Left ventricle myocardium inferior (tissue), 1 donor: ENCODE data around the gene VPS13D. TPM values are rescaled to one million over a fixed set of nuclear protein-coding genes. Genes with fewer than 3 reads are reported as not detected.
"Not testable (repeated sequence)": the region's sequence is repeated elsewhere in the genome, so short reads cannot be mapped to it uniquely, and the experiment has no call there.

ENCODE experiments used
- DNase-seq: peaks from one replicate; pipeline ENCODE4 v3.0.0-alpha.2; 2020
- H3K27ac ChIP-seq: fragments of 200-600 bp; replicated peaks from 2 replicates; pipeline ENCODE4 v1.8.0; 2021
- H3K27me3 ChIP-seq: fragments of 200-600 bp; 2 replicates; pipeline ENCODE4 v1.8.0; 2021; ENCODE audit warnings: low read depth
- H3K36me3 ChIP-seq: fragments of 200-600 bp; 2 replicates; pipeline ENCODE4 v1.8.0; 2021
- H3K4me1 ChIP-seq: fragments of 200-600 bp; 2 replicates; pipeline ENCODE4 v1.8.0; 2021
- H3K4me3 ChIP-seq: fragments of 200-600 bp; 2 replicates; pipeline ENCODE4 v1.8.0; 2021; ENCODE audit warnings: mild to moderate bottlenecking, moderate library complexity
- H3K9me3 ChIP-seq: fragments of 200-600 bp; replicated peaks from 2 replicates; pipeline ENCODE4 v1.8.0; 2021
- CTCF ChIP-seq: fragments of 200-600 bp; IDR thresholded peaks from 2 replicates; pipeline ENCODE4 v1.8.0; 2021; ENCODE audit warnings: antibody characterized with exemption, mild to moderate bottlenecking, borderline replicate concordance
- intact Hi-C: fragments of 100-400 bp; cut with micrococcal nuclease; formaldehyde crosslinking; loops from one replicate; pipeline ENCODE4 v1.11.0; 2022
- total RNA-seq: library from RNA; stranded (reverse); fragmentation: NEBNext Ultra II Directional; extraction: Animal tissue kit (Norgen Biotek cat#: 25700); gene quantifications from one replicate; pipeline ENCODE4 v1.2.1, GENCODE V29; 2021
- donor health status: DM: no; HTN: yes; CAD: no; lungs with severe emphysema.

VPS13D gene
- total RNA-seq, 1 donor from 2014 or later = 71.6 TPM

- intact Hi-C loops = loop anchor here (10.0 kb wide), 2 partner anchors 310 to 340 kb away; no protein-coding TSS in a partner anchor
- Histone ChIP-seq H3K27ac (peak overlapping the region; percentile 60), H3K27me3 (no peaks in the 10 kb centered on the region)
Observed at GRCh38 chr1:12315146-12315545, 85.3 kb downstream of the VPS13D start.

GRCh38 chr1:12316331-12316730 is 86.5 kb downstream of the VPS13D start:
- DNase-seq = no peak
- H3K4me3 ChIP-seq = no peak overlapping the region
- no peaks in the 10 kb centered on the region for H3K9me3 ChIP-seq
- H3K27ac ChIP-seq = peak overlapping the region; percentile 60
- intact Hi-C loops = loop anchor here (10.0 kb wide), 2 partner anchors 308 to 338 kb away; no protein-coding TSS in a partner anchor
- H3K4me1 ChIP-seq = peaks cover 28% of the 10 kb centered on the region
- TF ChIP-seq CTCF = no peak
- H3K27me3 ChIP-seq = no peaks in the 10 kb centered on the region
- H3K36me3 ChIP-seq = peaks cover 87% of the 10 kb centered on the region

More at GRCh38 chr1:12315146-12315545, 85.3 kb downstream of the VPS13D start:
- no peak for DNase-seq
- Histone ChIP-seq H3K36me3 (peaks cover 89% of the 10 kb centered on the region), H3K4me3 (no peak overlapping the region), H3K9me3 (no peaks in the 10 kb centered on the region), H3K4me1 (peaks cover 33% of the 10 kb centered on the region)
- no peak for TF ChIP-seq CTCF

GRCh38 chr1:12320486-12320885 is 90.7 kb downstream of the VPS13D start:
- Histone ChIP-seq H3K36me3 (peaks cover 88% of the 10 kb centered on the region), H3K9me3 (no peaks in the 10 kb centered on the region), H3K27ac (no peak overlapping the region), H3K4me1 (peaks cover 8% of the 10 kb centered on the region), H3K4me3 (no peak overlapping the region), H3K27me3 (no peaks in the 10 kb centered on the region)
- DNase-seq = no peak
- intact Hi-C loops = no loop called here
- TF ChIP-seq CTCF = no peak

GRCh38 chr1:12324423-12324822 is 94.6 kb downstream of the VPS13D start:
- H3K27ac ChIP-seq = no peak overlapping the region
- no peak overlapping the region for H3K4me3 ChIP-seq
- peaks cover 12% of the 10 kb centered on the region for H3K4me1 ChIP-seq
- DNase-seq = no peak
- H3K36me3 ChIP-seq = peaks cover 77% of the 10 kb centered on the region
- intact Hi-C loops = no loop called here
- no peak for TF ChIP-seq CTCF
- no peaks in the 10 kb centered on the region for H3K9me3 ChIP-seq
- H3K27me3 ChIP-seq = no peaks in the 10 kb centered on the region

GRCh38 chr1:12324973-12325372 is 95.1 kb downstream of the VPS13D start:
- H3K9me3 ChIP-seq, intact Hi-C loops, H3K4me1 ChIP-seq, H3K27ac ChIP-seq, H3K4me3 ChIP-seq, DNase-seq, H3K27me3 ChIP-seq: not testable (repeated sequence)
- H3K36me3 ChIP-seq = peaks cover 77% of the 10 kb centered on the region

- Histone ChIP-seq H3K4me3 (no peak overlapping the region), H3K9me3 (no peaks in the 10 kb centered on the region), H3K27ac (no peak overlapping the region), H3K27me3 (no peaks in the 10 kb centered on the region), H3K4me1 (peaks cover 7% of the 10 kb centered on the region), H3K36me3 (peaks cover 77% of the 10 kb centered on the region)
- DNase-seq = no peak
- intact Hi-C loops = no loop called here
- no peak for TF ChIP-seq CTCF
Observed at GRCh38 chr1:12326986-12327385, 97.2 kb downstream of the VPS13D start.
